GM12873 (cell line): Measurements from ENCODE around the gene ZNF532.

Experiments
- TF ChIP-seq, protein P1 (sequence below): IDR thresholded peaks from 2 replicates; pipeline ENCODE4 v1.5.1; 2012; ENCODE audit warnings: low read depth, mild to moderate bottlenecking, moderate library complexity, low read length, control low read depth; ENCODE audit not compliant: insufficient read depth; ENCODE audit errors: missing control alignments

Gene ZNF532

DNA sequence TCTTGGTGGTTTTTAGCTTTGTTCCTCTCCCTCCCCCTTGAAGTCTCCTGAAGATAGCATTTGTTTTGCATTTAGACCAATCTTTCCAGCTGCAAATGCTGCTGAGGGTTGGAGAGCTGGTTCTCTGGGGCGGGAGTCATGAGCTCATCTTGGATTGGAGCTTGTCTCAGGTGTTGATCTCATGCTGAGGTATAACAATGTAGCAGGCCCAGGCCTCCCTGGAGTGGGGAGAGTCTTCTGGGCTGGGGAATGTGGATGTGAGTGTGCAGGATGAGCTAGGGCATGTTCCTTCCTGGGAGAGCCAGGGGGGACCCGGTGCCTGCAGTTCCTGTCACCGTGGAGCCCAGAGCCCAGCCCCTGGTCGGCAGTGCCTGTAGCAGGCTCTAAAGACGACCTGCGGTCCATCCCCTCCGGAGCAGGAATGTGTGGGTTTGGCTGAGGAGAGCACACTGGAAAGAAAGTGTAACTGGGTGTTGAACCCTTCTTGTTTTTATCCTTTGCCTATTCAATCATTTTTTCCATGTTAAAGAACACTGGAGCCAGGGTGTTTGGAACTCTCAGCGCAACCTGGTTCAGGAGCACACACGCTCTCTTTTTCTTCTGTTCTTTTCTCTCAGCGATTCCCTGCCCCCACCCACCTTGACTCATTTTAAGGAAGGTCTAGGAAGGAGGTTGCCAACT, 2.7 kb downstream of the ZNF532 start:
- TF ChIP-seq, protein P1, sequence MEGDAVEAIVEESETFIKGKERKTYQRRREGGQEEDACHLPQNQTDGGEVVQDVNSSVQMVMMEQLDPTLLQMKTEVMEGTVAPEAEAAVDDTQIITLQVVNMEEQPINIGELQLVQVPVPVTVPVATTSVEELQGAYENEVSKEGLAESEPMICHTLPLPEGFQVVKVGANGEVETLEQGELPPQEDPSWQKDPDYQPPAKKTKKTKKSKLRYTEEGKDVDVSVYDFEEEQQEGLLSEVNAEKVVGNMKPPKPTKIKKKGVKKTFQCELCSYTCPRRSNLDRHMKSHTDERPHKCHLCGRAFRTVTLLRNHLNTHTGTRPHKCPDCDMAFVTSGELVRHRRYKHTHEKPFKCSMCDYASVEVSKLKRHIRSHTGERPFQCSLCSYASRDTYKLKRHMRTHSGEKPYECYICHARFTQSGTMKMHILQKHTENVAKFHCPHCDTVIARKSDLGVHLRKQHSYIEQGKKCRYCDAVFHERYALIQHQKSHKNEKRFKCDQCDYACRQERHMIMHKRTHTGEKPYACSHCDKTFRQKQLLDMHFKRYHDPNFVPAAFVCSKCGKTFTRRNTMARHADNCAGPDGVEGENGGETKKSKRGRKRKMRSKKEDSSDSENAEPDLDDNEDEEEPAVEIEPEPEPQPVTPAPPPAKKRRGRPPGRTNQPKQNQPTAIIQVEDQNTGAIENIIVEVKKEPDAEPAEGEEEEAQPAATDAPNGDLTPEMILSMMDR: no peak

- TF ChIP-seq, protein P1: no peak
These were observed 3.8 kb downstream of the ZNF532 start for GRCh38 chr18:58868440-58868839.

- TF ChIP-seq, protein P1: no peak
These were observed 5.5 kb downstream of the ZNF532 start for GRCh38 chr18:58870130-58870529.

- TF ChIP-seq, protein P1: no peak
These were observed 5.9 kb downstream of the ZNF532 start for GRCh38 chr18:58870621-58871020.

DNA sequence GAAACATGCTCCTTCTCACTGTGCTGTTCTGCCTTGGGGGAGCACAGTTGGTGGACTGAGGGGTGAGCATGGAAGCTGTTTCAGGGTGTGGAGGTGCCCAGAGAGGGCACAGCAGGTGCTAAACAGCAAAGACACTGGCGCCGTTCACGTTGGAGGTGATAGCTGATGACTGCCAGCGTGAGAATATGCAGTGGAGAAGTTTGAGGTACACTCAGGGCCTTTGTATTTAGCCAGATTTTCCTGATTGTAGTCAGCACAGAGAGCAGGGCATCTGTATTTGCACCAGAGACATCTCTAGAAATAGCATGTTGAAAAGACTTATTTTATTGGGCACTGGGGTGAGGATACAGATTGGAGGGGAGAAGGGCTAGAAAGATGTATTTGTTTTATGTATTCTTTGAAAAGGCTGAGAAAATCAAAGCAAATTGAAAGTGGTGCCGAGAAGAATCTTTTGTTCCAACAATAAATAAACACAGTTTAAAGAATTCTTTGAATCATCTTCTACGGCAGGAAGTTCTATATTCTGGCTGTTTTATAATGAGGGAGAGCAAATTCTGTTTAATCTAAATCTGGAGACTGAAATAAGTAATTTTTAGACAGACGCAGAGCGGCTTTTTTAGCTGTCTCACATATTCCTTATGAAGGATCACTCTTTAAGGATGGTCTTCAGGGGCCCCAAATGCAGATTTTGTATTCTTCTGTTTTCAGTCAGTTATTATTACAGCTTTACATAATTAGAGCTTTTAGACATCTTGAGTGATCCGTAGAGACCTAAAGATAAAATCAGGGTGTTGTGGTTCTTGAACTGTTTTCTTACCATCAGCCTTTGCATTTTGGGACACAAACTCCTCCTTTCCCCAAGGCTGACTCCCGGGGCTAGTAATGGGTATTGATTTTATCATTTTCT, 7.1 kb downstream of the ZNF532 start:
- TF ChIP-seq, protein P1: no peak

DNA sequence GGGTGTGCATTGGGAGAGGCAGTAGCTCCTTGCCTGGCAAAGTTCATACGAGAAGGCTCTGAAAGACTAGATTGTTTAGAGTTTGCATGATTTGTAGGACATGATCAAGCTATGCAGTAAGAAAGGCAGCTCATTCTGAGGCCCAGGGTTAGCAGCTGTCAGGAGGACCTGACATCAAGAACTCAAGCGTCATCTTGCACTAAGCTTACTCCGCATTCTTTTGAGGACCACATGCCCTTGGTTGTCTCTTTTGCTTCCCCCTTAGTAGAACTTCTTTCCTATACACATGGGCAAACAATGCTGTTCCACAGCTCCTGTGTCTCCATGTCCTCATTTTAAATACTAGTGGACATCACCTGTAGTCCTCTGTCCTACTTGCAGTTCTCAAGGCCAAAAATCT, 14.0 kb downstream of the ZNF532 start:
- TF ChIP-seq, protein P1: no peak

GRCh38 chr18:58881477-58881876, 16.8 kb downstream of the ZNF532 start:
- TF ChIP-seq, protein P1: no peak
